Amniotic epithelial cell (primary cell): ENCODE data around the gene DDN.
A peak's percentile ranks its signal among the peaks of the same experiment; 100 is the strongest.

Experiments
- DNase-seq: peaks from one replicate; pipeline ENCODE4 v3.0.0-alpha.2; 2010; ENCODE audit warnings: low read depth

The DDN gene

GRCh38 chr12:49031573-49032161, 32.5 kb upstream of the DDN start:
- no peak for DNase-seq

- DNase-seq, result no peak
Observed at GRCh38 chr12:49030714-49031572, 31.8 kb upstream of the DDN start.

GRCh38 chr12:49030119-49030518, 30.9 kb upstream of the DDN start:
- DNase-seq, result no peak

DNA sequence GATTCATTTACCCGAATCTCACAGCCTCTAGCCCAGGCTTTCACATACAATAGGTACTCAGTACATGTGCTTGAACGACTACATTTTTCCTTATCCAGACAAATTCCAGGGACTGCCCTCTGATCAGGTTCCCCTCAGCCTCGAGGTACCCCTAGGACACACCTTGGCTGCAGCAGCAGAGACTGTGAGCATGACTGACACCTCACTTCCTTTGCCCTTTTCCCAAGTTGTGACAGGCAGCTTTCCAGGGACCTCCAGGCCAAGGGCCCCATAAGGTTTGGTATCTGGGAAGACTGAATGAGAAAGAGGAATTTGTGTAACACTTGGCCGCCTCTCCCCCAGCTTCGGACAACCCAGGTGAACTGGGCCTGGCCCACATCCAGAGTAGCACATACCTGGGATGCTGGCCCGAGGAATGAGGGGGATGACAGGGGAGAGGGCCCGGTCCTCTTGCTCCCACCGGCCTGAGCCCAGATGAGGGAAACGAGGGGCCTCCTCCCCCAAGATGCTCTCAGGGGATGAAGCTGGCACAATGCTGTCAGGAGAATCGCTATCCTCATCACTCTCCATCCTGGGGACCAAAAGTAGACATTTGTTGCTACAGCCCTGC, 29.6 kb upstream of the DDN start:
- DNase-seq, result no peak

GRCh38 chr12:49027846-49028555, 28.8 kb upstream of the DDN start:
- no peak for DNase-seq

DNA sequence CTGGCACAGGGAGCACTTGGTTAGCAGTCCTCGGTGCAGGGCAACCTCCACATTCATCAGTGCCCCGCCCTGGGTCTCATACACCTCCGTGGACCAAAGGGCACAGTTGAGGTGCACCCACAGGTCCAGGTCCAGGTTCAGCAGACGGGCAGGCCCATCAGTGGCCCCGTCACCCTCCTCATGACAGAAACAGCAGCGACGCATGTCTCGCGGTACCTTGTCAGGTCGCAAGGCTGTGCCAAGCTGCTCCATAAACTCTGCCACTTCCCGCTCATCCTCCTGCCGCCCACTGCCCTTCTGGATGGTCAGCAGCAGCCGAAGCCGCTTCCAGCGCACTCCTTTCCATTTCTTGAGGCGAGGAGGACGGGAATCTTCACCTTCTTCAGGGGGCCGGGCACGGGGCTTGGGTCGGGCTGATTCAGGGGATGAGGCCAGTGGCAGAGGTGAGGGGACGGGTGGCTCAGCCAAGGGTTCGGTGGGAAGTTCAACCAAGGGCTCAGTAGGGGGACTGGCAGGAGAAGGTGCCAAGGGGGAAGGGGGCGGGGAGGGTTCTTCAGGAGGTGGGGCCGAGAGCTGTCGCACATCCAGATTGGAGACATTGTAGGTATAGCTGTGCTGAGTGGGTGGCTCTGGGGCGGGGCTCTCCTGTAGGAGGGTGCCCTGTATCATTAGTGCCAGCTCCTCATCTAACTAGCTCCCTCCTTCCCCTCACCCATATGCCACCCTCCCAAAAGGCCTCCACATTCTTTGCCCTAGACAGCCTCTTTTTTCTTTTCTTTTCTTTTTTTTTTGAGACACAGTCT, 27.7 kb upstream of the DDN start:
- DNase-seq, result no peak

GRCh38 chr12:49026101-49026500, 26.9 kb upstream of the DDN start:
- no peak for DNase-seq

GRCh38 chr12:49025463-49025862, 26.3 kb upstream of the DDN start:
- no peak for DNase-seq

DNA sequence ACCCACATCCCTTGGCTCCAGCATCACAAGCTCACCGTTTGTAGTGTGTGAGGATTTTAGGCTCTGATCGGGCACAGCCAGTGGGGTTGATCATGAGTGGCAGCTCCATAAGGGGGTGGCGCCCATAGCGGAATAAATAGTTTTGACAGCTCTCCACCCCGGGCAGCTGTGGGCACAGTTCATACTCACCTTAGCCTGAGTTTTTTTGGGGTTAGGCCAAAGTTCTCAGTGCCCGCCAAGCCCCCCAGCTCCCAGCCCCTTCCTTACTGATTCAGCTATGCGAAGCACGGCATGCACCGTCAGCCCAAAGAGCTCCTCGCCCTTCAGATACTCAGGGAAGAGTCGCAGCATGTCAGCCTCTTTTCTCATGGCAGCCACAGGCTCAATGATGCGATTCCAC, 25.4 kb upstream of the DDN start:
- DNase-seq, result no peak

- DNase-seq, result no peak
Observed at GRCh38 chr12:49023812-49024211, 24.6 kb upstream of the DDN start.

DNA sequence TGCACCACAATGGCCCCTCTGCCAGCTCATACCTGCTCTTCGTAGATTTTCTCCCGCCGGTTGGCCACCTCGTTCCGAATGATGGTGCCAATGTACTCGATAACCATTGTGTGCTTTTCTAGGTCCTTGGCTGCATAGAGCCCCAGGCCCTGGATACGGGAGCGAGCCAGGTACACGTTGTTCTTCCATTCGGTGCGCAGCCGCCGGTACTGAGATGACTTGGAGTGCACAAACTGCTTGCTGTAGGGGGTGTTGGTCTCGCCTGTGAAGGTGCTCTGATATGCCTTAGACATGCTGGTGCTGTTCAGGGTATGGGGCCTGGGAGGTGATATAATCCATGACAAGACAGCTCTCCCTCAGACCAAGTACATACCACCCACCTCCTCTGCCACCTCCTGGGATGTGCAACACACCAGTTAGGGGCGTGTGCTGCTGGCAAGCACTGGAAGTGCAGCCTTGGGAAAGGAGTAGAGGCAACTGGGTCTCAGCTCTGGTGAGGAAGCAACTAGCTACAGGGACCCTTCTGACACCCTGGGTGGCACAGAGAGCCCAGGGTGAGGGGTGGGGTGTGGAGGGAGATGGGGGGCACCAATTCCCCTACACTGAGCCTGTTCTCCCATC, 23.5 kb upstream of the DDN start:
- no peak for DNase-seq

- no peak for DNase-seq
Observed at GRCh38 chr12:49021292-49021915, 22.2 kb upstream of the DDN start.

DNA sequence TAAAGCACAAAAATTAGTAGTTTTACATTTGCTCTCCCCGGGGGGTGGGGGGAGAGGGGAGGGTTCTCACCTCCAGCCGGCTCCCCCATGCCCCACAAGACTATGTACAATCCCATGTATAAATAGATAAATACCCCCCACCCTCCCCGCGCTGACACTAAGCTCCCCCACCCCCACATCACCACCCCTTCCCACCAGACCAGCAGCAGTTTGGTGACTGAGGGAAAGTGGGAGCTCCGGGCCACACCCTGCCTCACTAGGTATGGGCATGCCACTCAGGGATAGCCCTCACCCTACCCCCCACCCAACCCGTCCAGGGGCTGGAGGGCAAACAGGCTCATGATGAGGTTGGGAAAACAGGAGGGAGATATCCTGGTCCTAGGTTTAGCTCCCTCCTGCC, 21.3 kb upstream of the DDN start:
- DNase-seq, result no peak

GRCh38 chr12:49019443-49020324, 20.5 kb upstream of the DDN start:
- DNase-seq, result peak; percentile 33

DNA sequence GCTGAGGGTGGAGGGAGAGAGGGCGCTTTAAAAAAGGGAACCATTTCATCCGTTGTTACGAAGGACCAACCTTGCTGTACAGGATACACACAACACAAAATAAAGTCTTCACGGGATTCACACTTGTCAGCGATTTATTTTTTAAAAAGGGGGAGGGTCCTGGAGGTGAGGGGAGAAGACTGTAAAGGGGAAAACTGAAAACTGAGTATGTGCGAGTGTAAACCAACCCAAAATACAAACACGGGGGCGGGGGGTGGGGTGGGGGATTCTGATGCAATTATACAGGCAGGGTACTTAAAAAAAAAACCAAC, 19.9 kb upstream of the DDN start:
- DNase-seq, result no peak

GRCh38 chr12:49018261-49019119, 19.3 kb upstream of the DDN start, which contains the start of gene PRKAG1:
Gene PRKAG1, minus strand, starts transcription at chr12:49018776. Its CDS starts 36 bp downstream, at chr12:49018740.
- DNase-seq, result peak; percentile 94

- peak; percentile 58 for DNase-seq
Observed at GRCh38 chr12:49017891-49018260, 18.7 kb upstream of the DDN start.

GRCh38 chr12:49015196-49015595, 16.0 kb upstream of the DDN start:
- no peak for DNase-seq

- peak; percentile 38 for DNase-seq
Observed at GRCh38 chr12:49014547-49014946, 15.4 kb upstream of the DDN start.
